Ovary (tissue), 3 donors: Measurements from ENCODE around the gene GABRG3.

Experiments
- EP300 ChIP-seq: sonication (generic); formaldehyde crosslinking; IDR thresholded peaks from one replicate; pipeline ENCODE4 v1.6.1; 2017; ENCODE audit warnings: antibody characterized with exemption
- TF ChIP-seq, protein P1 (sequence below), 3 donors: fragments of 450-650 bp in 2 of 3; fragments of 200-600 bp in 1 of 3; IDR thresholded peaks; one replicate each; pipeline versions ENCODE4 v1.5.1 to v1.8.0; 2016 to 2022; ENCODE audit warnings: antibody characterized with exemption in 3 of 3, mild to moderate bottlenecking in 1 of 3
- donor health status: DM: no; HTN: no; CAD: no.

DNA sequence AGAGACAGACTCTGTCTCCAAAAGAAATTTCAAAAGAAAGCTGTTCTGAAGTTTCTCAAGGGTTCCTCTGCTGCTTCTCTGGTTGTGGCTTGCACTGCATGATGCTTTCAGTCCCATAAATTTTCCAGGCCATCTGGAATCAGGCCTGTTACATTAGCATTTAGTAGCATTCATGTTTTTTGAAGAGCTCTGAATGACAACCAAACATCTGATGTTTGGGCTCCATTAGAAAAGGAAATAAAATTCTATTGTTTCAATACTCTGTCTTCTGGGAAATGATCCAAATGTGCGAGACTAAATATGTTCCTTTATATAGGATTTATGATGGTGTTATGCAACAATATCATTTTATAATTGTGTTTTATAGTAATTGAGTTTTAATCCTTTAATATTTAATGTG is 455.8 kb downstream of the GABRG3 start:
- TF ChIP-seq, protein P1, sequence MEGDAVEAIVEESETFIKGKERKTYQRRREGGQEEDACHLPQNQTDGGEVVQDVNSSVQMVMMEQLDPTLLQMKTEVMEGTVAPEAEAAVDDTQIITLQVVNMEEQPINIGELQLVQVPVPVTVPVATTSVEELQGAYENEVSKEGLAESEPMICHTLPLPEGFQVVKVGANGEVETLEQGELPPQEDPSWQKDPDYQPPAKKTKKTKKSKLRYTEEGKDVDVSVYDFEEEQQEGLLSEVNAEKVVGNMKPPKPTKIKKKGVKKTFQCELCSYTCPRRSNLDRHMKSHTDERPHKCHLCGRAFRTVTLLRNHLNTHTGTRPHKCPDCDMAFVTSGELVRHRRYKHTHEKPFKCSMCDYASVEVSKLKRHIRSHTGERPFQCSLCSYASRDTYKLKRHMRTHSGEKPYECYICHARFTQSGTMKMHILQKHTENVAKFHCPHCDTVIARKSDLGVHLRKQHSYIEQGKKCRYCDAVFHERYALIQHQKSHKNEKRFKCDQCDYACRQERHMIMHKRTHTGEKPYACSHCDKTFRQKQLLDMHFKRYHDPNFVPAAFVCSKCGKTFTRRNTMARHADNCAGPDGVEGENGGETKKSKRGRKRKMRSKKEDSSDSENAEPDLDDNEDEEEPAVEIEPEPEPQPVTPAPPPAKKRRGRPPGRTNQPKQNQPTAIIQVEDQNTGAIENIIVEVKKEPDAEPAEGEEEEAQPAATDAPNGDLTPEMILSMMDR (IDR thresholded peaks at IDR 0.05): no peak
- TF ChIP-seq EP300: no peak
